ENCODE measurements around the gene OR2AT4.

GRCh38 chr11:75112200-75112599 is 15.5 kb upstream of the OR2AT4 start:
- TF ChIP-seq CTCF (IDR thresholded peaks at IDR 0.05; ENCODE audit: low read depth, low read length) (no peak), MYC (IDR thresholded peaks at IDR 0.05; ENCODE audit: low read depth, low read length) (no peak), POLR2A (IDR thresholded peaks at IDR 0.05; ENCODE audit: extremely low read depth, insufficient read length) (no peak)

Data from NB4 (cell line).